GM23338 (cell line): Measurements from ENCODE around the gene WSCD2.

Experiments used
- CREB1 ChIP-seq: fragments of 250-450 bp; sonication (Bioruptor Pico); IDR thresholded peaks from 2 replicates; pipeline ENCODE4 v1.5.0; 2020; ENCODE audit warnings: low read depth, mild to moderate bottlenecking, moderate library complexity
- CTCF ChIP-seq, 2 experiments: fragments of 200-600 bp in 1 of 2; sonication (generic) in 1 of 2; conservative IDR thresholded peaks; 2 replicates each; pipeline versions ENCODE4 v1.5.1 to v1.6.1; 2016 to 2017; ENCODE audit warnings: antibody characterized with exemption in 2 of 2, low read depth in 2 of 2, mild to moderate bottlenecking in 2 of 2, moderate library complexity in 1 of 2
- EZH2 ChIP-seq: fragments of 200-600 bp; sonication (generic); IDR thresholded peaks from one replicate; pipeline ENCODE4 v1.8.0; 2017; ENCODE audit warnings: antibody characterized with exemption, mild to moderate bottlenecking, low read depth; ENCODE audit not compliant: unreplicated experiment
- EZH2phosphoT487 ChIP-seq: fragments of 200-600 bp; sonication (generic); IDR thresholded peaks from one replicate; pipeline ENCODE4 v1.8.1; 2018; ENCODE audit warnings: antibody characterized with exemption; ENCODE audit not compliant: unreplicated experiment
- JUNB ChIP-seq: IDR thresholded peaks from one replicate; pipeline ENCODE4 v1.6.1; 2016; ENCODE audit warnings: antibody characterized with exemption; ENCODE audit not compliant: unreplicated experiment
- NANOG ChIP-seq: IDR thresholded peaks from 2 replicates; pipeline ENCODE4 v1.6.1; 2016; ENCODE audit warnings: antibody characterized with exemption, borderline replicate concordance
- POLR2AphosphoS5 ChIP-seq: IDR thresholded peaks from 2 replicates; pipeline ENCODE4 v1.6.1; 2016; ENCODE audit warnings: antibody characterized with exemption, low read depth
- STAT1 ChIP-seq: IDR thresholded peaks from one replicate; pipeline ENCODE4 v1.6.1; 2016; ENCODE audit warnings: antibody characterized with exemption; ENCODE audit not compliant: unreplicated experiment
- ZNF114 ChIP-seq: fragments of 250-450 bp; sonication (Bioruptor Pico); IDR thresholded peaks from 2 replicates; pipeline ENCODE4 v1.5.0; 2020; ENCODE audit warnings: mild to moderate bottlenecking, moderate library complexity
- ZNF331 ChIP-seq: fragments of 250-450 bp; sonication (Bioruptor Pico); IDR thresholded peaks from 2 replicates; pipeline ENCODE4 v1.5.0; 2020; ENCODE audit warnings: low read depth, mild to moderate bottlenecking, moderate library complexity
- TF ChIP-seq, protein P1 (sequence below): IDR thresholded peaks from one replicate; pipeline ENCODE4 v1.6.1; 2018; ENCODE audit warnings: antibody characterized with exemption; ENCODE audit not compliant: unreplicated experiment
- TF ChIP-seq, protein P2 (sequence below): IDR thresholded peaks from 2 replicates; pipeline ENCODE4 v1.6.1; 2016; ENCODE audit warnings: antibody characterized with exemption

GRCh38 chr12:108235985-108236263 lies 106.8 kb downstream of the WSCD2 start:
- TF ChIP-seq JUNB (no peak), CTCF (conservative IDR thresholded peaks at IDR 0.05; ENCODE audit: low read depth in 2 of 2) (no peak), EZH2 (no peak), EZH2phosphoT487 (no peak), CREB1 (CRISPR knock-in tag) (no peak), POLR2AphosphoS5 (no peak), NANOG (no peak), ZNF114 (no peak), STAT1 (no peak), ZNF331 (CRISPR knock-in tag) (no peak)
- TF ChIP-seq, protein P1, sequence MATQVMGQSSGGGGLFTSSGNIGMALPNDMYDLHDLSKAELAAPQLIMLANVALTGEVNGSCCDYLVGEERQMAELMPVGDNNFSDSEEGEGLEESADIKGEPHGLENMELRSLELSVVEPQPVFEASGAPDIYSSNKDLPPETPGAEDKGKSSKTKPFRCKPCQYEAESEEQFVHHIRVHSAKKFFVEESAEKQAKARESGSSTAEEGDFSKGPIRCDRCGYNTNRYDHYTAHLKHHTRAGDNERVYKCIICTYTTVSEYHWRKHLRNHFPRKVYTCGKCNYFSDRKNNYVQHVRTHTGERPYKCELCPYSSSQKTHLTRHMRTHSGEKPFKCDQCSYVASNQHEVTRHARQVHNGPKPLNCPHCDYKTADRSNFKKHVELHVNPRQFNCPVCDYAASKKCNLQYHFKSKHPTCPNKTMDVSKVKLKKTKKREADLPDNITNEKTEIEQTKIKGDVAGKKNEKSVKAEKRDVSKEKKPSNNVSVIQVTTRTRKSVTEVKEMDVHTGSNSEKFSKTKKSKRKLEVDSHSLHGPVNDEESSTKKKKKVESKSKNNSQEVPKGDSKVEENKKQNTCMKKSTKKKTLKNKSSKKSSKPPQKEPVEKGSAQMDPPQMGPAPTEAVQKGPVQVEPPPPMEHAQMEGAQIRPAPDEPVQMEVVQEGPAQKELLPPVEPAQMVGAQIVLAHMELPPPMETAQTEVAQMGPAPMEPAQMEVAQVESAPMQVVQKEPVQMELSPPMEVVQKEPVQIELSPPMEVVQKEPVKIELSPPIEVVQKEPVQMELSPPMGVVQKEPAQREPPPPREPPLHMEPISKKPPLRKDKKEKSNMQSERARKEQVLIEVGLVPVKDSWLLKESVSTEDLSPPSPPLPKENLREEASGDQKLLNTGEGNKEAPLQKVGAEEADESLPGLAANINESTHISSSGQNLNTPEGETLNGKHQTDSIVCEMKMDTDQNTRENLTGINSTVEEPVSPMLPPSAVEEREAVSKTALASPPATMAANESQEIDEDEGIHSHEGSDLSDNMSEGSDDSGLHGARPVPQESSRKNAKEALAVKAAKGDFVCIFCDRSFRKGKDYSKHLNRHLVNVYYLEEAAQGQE: no peak
- TF ChIP-seq, protein P2, sequence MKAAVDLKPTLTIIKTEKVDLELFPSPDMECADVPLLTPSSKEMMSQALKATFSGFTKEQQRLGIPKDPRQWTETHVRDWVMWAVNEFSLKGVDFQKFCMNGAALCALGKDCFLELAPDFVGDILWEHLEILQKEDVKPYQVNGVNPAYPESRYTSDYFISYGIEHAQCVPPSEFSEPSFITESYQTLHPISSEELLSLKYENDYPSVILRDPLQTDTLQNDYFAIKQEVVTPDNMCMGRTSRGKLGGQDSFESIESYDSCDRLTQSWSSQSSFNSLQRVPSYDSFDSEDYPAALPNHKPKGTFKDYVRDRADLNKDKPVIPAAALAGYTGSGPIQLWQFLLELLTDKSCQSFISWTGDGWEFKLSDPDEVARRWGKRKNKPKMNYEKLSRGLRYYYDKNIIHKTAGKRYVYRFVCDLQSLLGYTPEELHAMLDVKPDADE: no peak
